Measurements from ENCODE around the gene NUBP2.

NUBP2 gene

GRCh38 chr16:1772908-1773702 lies 9.7 kb upstream of the NUBP2 start, which contains the start of gene MRPS34:
Gene MRPS34, minus strand, starts transcription at chr16:1773134. Its CDS starts 15 bp downstream, at chr16:1773119.
- peak; percentile 66 for TF ChIP-seq CTCF (IDR thresholded peaks at IDR 0.05; ENCODE audit: low read depth, low read length)
- peaks cover 4% of the 10 kb centered on the region for H3K4me1 ChIP-seq
- H3K4me3 ChIP-seq (ENCODE audit: low read depth, low read length) = peak within 1 kb of the TSS; percentile 92
- no peaks in the 10 kb centered on the region for H3K27me3 ChIP-seq
- H3K36me3 ChIP-seq = peaks cover 41% of the 10 kb centered on the region
- H3K9me3 ChIP-seq = no peaks in the 10 kb centered on the region
- DNase-seq = peak; percentile 91

GRCh38 chr16:1773703-1774447 lies 8.9 kb upstream of the NUBP2 start:
- peak; percentile 15 for DNase-seq
- peak overlapping the region; percentile 92 for H3K4me3 ChIP-seq (ENCODE audit: low read depth, low read length)
- no peak for TF ChIP-seq CTCF (IDR thresholded peaks at IDR 0.05; ENCODE audit: low read depth, low read length)
- no peaks in the 10 kb centered on the region for H3K27me3 ChIP-seq
- peaks cover 4% of the 10 kb centered on the region for H3K4me1 ChIP-seq
- H3K9me3 ChIP-seq = no peaks in the 10 kb centered on the region
- H3K36me3 ChIP-seq = peaks cover 33% of the 10 kb centered on the region

- Histone ChIP-seq H3K36me3 (peaks cover 27% of the 10 kb centered on the region), H3K4me1 (peaks cover 4% of the 10 kb centered on the region), H3K27me3 (no peaks in the 10 kb centered on the region), H3K4me3 (ENCODE audit: low read depth, low read length) (peak overlapping the region; percentile 92), H3K9me3 (no peaks in the 10 kb centered on the region)
- no peak for TF ChIP-seq CTCF (IDR thresholded peaks at IDR 0.05; ENCODE audit: low read depth, low read length)
- no peak for DNase-seq
Observed at GRCh38 chr16:1774448-1774780, 8.3 kb upstream of the NUBP2 start.

- DNase-seq = no peak
- H3K9me3 ChIP-seq = no peaks in the 10 kb centered on the region
- H3K4me3 ChIP-seq (ENCODE audit: low read depth, low read length) = no peak overlapping the region
- peaks cover 19% of the 10 kb centered on the region for H3K36me3 ChIP-seq
- TF ChIP-seq CTCF (IDR thresholded peaks at IDR 0.05; ENCODE audit: low read depth, low read length) = no peak
- no peaks in the 10 kb centered on the region for H3K27me3 ChIP-seq
- H3K4me1 ChIP-seq = peaks cover under 1% of the 10 kb centered on the region
Observed at GRCh38 chr16:1775006-1775845, 7.5 kb upstream of the NUBP2 start.

GRCh38 chr16:1775846-1776671 lies 6.7 kb upstream of the NUBP2 start:
- DNase-seq = peak; percentile 27
- H3K9me3 ChIP-seq = no peaks in the 10 kb centered on the region
- TF ChIP-seq CTCF (IDR thresholded peaks at IDR 0.05; ENCODE audit: low read depth, low read length) = no peak
- H3K27me3 ChIP-seq = no peaks in the 10 kb centered on the region
- H3K4me1 ChIP-seq = no peaks in the 10 kb centered on the region
- no peak overlapping the region for H3K4me3 ChIP-seq (ENCODE audit: low read depth, low read length)
- peaks cover 14% of the 10 kb centered on the region for H3K36me3 ChIP-seq

Measured in BE2C (cell line).